Parathyroid adenoma (tissue), 2 donors: ENCODE measurements around the gene EIF3B.
"Not testable (repeated sequence)": the region's sequence is repeated elsewhere in the genome, so short reads cannot be mapped to it uniquely, and the experiment has no call there.

Experiments
- H2AFZ ChIP-seq: fragments of 300-600 bp; sonication (generic); one replicate; pipeline ENCODE4 v1.7.0; 2017; ENCODE audit warnings: antibody characterized with exemption, mild to moderate bottlenecking
- H3K27ac ChIP-seq: fragments of 300-600 bp; sonication (generic); one replicate; pipeline ENCODE4 v1.7.0; 2017
- H3K27me3 ChIP-seq: fragments of 300-600 bp; sonication (generic); one replicate; pipeline ENCODE4 v1.7.0; 2017; ENCODE audit warnings: low read length; ENCODE audit not compliant: control insufficient read depth, insufficient read depth
- H3K36me3 ChIP-seq: fragments of 300-600 bp; sonication (generic); one replicate; pipeline ENCODE4 v1.7.0; 2017; ENCODE audit warnings: low read length; ENCODE audit not compliant: control insufficient read depth, insufficient read depth
- H3K4me1 ChIP-seq: fragments of 300-600 bp; sonication (generic); one replicate; pipeline ENCODE4 v1.7.0; 2017; ENCODE audit warnings: control low read depth
- H3K4me2 ChIP-seq: fragments of 300-600 bp; sonication (generic); one replicate; pipeline ENCODE4 v1.7.0; 2017; ENCODE audit warnings: low read length
- H3K4me3 ChIP-seq: fragments of 300-600 bp; sonication (generic); one replicate; pipeline ENCODE4 v1.7.0; 2017; ENCODE audit warnings: low read depth, low read length
- H3K79me2 ChIP-seq: fragments of 300-600 bp; sonication (generic); one replicate; pipeline ENCODE4 v1.7.0; 2017; ENCODE audit warnings: control low read depth
- H3K9ac ChIP-seq: fragments of 300-600 bp; sonication (generic); one replicate; pipeline ENCODE4 v1.7.0; 2017; ENCODE audit warnings: mild to moderate bottlenecking
- H3K9me3 ChIP-seq: fragments of 300-600 bp; sonication (generic); one replicate; pipeline ENCODE4 v1.7.0; 2017; ENCODE audit warnings: low read length; ENCODE audit not compliant: control insufficient read depth
- CTCF ChIP-seq: fragments of 300-600 bp; sonication (generic); IDR thresholded peaks from one replicate; pipeline ENCODE4 v1.7.0; 2017; ENCODE audit warnings: antibody characterized with exemption, mild to moderate bottlenecking
- donor health status: primary hyperparathyroidism.

Gene EIF3B

DNA sequence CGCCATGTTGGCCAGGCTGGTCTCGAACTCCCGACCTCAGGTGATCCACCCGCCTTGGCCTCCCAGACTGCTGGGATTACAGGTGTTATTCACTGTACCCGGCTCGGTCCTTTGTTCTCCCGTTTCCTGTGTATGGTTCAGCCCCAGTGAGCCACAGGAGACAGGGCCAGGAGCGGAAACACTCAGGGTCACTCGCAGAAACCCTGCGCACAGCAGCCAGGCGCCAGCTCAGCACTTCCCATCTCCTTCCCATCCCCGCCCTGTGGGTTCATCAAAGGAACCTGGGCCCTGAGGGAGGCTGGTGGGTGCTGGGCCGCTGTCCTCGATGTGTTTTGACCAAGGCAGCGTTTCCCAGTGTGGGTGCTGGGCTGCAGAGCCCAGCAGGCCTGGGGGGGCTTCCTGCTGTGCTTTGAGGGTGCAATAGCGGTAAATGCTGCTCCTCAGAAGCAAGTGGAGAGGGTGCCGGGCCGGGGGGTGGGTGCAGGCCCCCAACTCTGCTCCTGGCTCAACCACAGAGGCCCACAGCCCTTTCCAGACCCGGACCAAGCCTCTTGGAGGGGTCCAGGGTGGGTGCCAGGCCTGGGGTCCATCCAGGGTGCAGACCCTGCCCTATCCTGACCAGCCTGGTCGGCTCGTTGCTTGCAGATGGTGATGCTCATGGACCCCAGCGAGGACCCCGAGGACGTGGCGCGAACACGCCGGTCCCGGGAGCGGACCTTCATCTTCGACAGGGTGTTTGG is 33.4 kb downstream of the EIF3B start:
- no peaks in the 10 kb centered on the region for H3K27me3 ChIP-seq
- no peaks in the 10 kb centered on the region for H3K4me1 ChIP-seq
- H3K9me3 ChIP-seq: no peaks in the 10 kb centered on the region
- H3K4me3 ChIP-seq: no peak overlapping the region
- no peak overlapping the region for H3K9ac ChIP-seq
- H3K36me3 ChIP-seq: no peaks in the 10 kb centered on the region
- H2AFZ ChIP-seq: no peak overlapping the region
- H3K27ac ChIP-seq: no peak overlapping the region
- TF ChIP-seq CTCF: no peak
- H3K4me2 ChIP-seq: no peak overlapping the region
- H3K79me2 ChIP-seq: no peaks in the 10 kb centered on the region

DNA sequence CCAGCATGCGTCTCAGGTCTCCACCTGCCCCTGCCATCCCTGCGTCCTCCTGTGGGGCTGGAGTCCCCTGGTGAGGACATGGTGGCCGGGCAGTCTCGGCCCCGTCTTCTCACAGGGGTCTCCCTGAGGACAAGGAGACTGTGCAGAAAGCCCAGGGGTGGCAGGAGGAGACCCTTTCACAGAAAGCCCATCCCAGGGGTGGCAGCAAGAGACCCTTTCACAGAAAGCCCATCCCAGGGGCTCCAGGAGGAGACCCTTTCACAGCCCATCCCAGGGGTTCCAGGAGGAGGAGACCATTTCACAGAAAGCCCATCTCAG is 34.0 kb downstream of the EIF3B start:
- no peak for TF ChIP-seq CTCF
- Histone ChIP-seq H3K9me3 (no peaks in the 10 kb centered on the region), H3K79me2 (no peaks in the 10 kb centered on the region), H3K4me2 (no peak overlapping the region), H3K27me3 (no peaks in the 10 kb centered on the region), H2AFZ (no peak overlapping the region), H3K27ac (no peak overlapping the region), H3K4me3 (no peak overlapping the region), H3K4me1 (no peaks in the 10 kb centered on the region), H3K9ac (no peak overlapping the region), H3K36me3 (no peaks in the 10 kb centered on the region)

GRCh38 chr7:2390020-2390816 is 35.6 kb downstream of the EIF3B start:
- H3K27me3 ChIP-seq, H3K27ac ChIP-seq, H3K9ac ChIP-seq, H3K9me3 ChIP-seq, H3K4me1 ChIP-seq, H3K36me3 ChIP-seq, H3K79me2 ChIP-seq, H3K4me2 ChIP-seq, H2AFZ ChIP-seq, H3K4me3 ChIP-seq: not testable (repeated sequence)

DNA sequence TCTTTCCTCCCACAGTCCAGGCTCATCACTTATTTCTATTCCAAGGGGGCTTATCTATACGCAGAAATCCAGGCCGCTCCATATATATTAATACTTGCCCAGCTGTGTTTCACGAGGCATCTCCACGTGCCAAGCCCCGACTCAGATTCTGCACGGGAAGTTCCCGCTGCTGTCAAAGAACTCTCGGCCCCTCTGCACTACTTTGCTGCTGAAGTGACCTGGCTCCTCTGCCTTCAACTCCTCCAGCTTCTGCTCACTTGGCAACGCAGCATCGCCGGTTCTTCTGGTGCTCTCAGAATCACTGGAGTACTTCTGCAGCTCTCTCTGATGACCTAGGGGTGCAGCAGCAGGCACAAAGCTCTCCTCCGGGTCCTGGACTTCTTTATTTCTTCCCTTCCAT is 39.1 kb downstream of the EIF3B start:
- Histone ChIP-seq H3K27me3 (no peaks in the 10 kb centered on the region), H3K79me2 (no peaks in the 10 kb centered on the region), H3K36me3 (no peaks in the 10 kb centered on the region), H3K4me2 (no peak overlapping the region), H3K9ac (no peak overlapping the region), H3K27ac (no peak overlapping the region), H2AFZ (no peak overlapping the region), H3K4me1 (no peaks in the 10 kb centered on the region), H3K4me3 (no peak overlapping the region), H3K9me3 (no peaks in the 10 kb centered on the region)
- no peak for TF ChIP-seq CTCF

- no peak overlapping the region for H3K4me3 ChIP-seq
- no peaks in the 10 kb centered on the region for H3K36me3 ChIP-seq
- no peak overlapping the region for H3K4me2 ChIP-seq
- H3K79me2 ChIP-seq: no peaks in the 10 kb centered on the region
- TF ChIP-seq CTCF: no peak
- peaks cover 4% of the 10 kb centered on the region for H3K4me1 ChIP-seq
- no peak overlapping the region for H3K27ac ChIP-seq
- H3K9ac ChIP-seq: no peak overlapping the region
- H3K9me3 ChIP-seq: no peaks in the 10 kb centered on the region
- no peaks in the 10 kb centered on the region for H3K27me3 ChIP-seq
- H2AFZ ChIP-seq: no peak overlapping the region
Measured at GRCh38 chr7:2394566-2395082, 40.0 kb downstream of the EIF3B start.
